ENCODE data around the gene MACROD1.

GRCh38 chr11:64115531-64116522, 50.1 kb downstream of the MACROD1 start:
- TF ChIP-seq KAT7 (CRISPR knock-in tag; IDR thresholded peaks at IDR 0.05; ENCODE audit: borderline replicate concordance) (no peak), CTCF (IDR thresholded peaks at IDR 0.05) (no peak), ESRRA (CRISPR knock-in tag; IDR thresholded peaks at IDR 0.05; ENCODE audit: borderline replicate concordance) (no peak), NFYB (CRISPR knock-in tag; conservative IDR thresholded peaks at IDR 0.05; ENCODE audit: low read depth) (no peak), CBFB (CRISPR knock-in tag; IDR thresholded peaks at IDR 0.05; ENCODE audit: low read depth) (no peak), MAX (CRISPR knock-in tag; IDR thresholded peaks at IDR 0.05) (no peak), ARID4B (CRISPR knock-in tag; IDR thresholded peaks at IDR 0.05; ENCODE audit: borderline replicate concordance) (no peak), PREB (CRISPR knock-in tag; IDR thresholded peaks at IDR 0.05; ENCODE audit: borderline replicate concordance) (no peak), ATF3 (CRISPR knock-in tag; conservative IDR thresholded peaks at IDR 0.05) (no peak), ATF6 (CRISPR knock-in tag; IDR thresholded peaks at IDR 0.05) (no peak), ZNF138 (CRISPR knock-in tag; conservative IDR thresholded peaks at IDR 0.05) (no peak)

Measured in WTC11 (cell line).